Naive B cell (primary cell): ENCODE measurements around the gene NIPAL3. TPM values are rescaled to one million over a fixed set of nuclear protein-coding genes. Genes with fewer than 3 reads are reported as not detected.

Experiments
- ATAC-seq, 2 donors: fragments of 150-1000 bp; cut with Tn5 transposase; 2 replicates each; pipeline ENCODE4 v1.10.0; 2021; ENCODE audit warnings: low read depth in 2 of 2, mild to moderate bottlenecking in 2 of 2, moderate library complexity in 2 of 2
- DNase-seq: peaks from one replicate; pipeline ENCODE4 v3.0.0; 2022
- H3K27ac Mint-ChIP-seq, 6 donors: one replicate each; pipeline ENCODE4 v1.8.0; 2020 to 2022; ENCODE audit warnings: mild to moderate bottlenecking in 6 of 6, mixed read lengths in 6 of 6, moderate library complexity in 5 of 6, inconsistent platforms in 2 of 6
- H3K27me3 Mint-ChIP-seq, 3 donors: one replicate each; pipeline ENCODE4 v1.8.0; 2021 to 2022; ENCODE audit warnings: mixed read lengths in 3 of 3, mild to moderate bottlenecking in 1 of 3
- H3K36me3 Mint-ChIP-seq, 2 donors: one replicate each; pipeline ENCODE4 v1.8.0; 2020 to 2022; ENCODE audit warnings: mixed read lengths in 2 of 2, inconsistent platforms in 1 of 2, mild to moderate bottlenecking in 1 of 2
- H3K4me1 Mint-ChIP-seq, 3 donors: one replicate each; pipeline ENCODE4 v1.8.0; 2020 to 2022; ENCODE audit warnings: mixed read lengths in 3 of 3, inconsistent platforms in 1 of 3, mild to moderate bottlenecking in 1 of 3, moderate library complexity in 1 of 3
- H3K4me3 Mint-ChIP-seq, 8 donors: one replicate each; pipeline ENCODE4 v1.8.0; 2020 to 2022; ENCODE audit warnings: mild to moderate bottlenecking in 8 of 8, mixed read lengths in 8 of 8, moderate library complexity in 8 of 8, inconsistent platforms in 2 of 8
- H3K9me3 Mint-ChIP-seq, 7 donors: one replicate each; pipeline ENCODE4 v1.8.0; 2020 to 2022; ENCODE audit warnings: mixed read lengths in 7 of 7, mild to moderate bottlenecking in 5 of 7, inconsistent platforms in 2 of 7, moderate library complexity in 1 of 7
- polyA plus RNA-seq, 6 donors: library from polyadenylated mRNA; unstranded; fragments of 300-500 nt; fragmentation: Illumina TruSeq; gene quantifications; one replicate each; pipeline ENCODE4 v1.2.3, GENCODE V29; 2021; ENCODE audit warnings: low read depth in 6 of 6

Gene NIPAL3
- polyA plus RNA-seq, 6 donors from 2014 or later: 18.3 to 39.8 (median 26.4) TPM

- H3K27ac Mint-ChIP-seq: peak overlapping the region in 2 of 6 donors; percentile 69 to 90
- DNase-seq (no peak), ATAC-seq (no peak)
- peaks cover 6 to 21% of the 10 kb centered on the region in 2 donors for H3K36me3 Mint-ChIP-seq
- peak overlapping the region in 3 of 8 donors; percentile 49 to 99 (median 94) for H3K4me3 Mint-ChIP-seq
- peaks cover 35 to 63% (median 56%) of the 10 kb centered on the region in 3 donors for H3K4me1 Mint-ChIP-seq
- H3K9me3 Mint-ChIP-seq: no peaks in the 10 kb centered on the region
- no peaks in the 10 kb centered on the region for H3K27me3 Mint-ChIP-seq
These were observed 2.1 kb downstream of the NIPAL3 start for GRCh38 chr1:24417681-24418080.

- Mint-ChIP-seq H3K36me3 (peaks cover 17 to 27% of the 10 kb centered on the region in 2 donors), H3K27me3 (no peaks in the 10 kb centered on the region), H3K4me1 (peaks cover 34 to 56% (median 43%) of the 10 kb centered on the region in 3 donors), H3K9me3 (no peaks in the 10 kb centered on the region), H3K4me3 (peak overlapping the region in 1 of 8 donors; percentile 29), H3K27ac (peak overlapping the region in 1 of 6 donors; percentile 76)
- no peak for DNase-seq
- ATAC-seq: no peak
These were observed 3.5 kb downstream of the NIPAL3 start for GRCh38 chr1:24418898-24419628.

GRCh38 chr1:24420547-24420946 lies 4.9 kb downstream of the NIPAL3 start:
- DNase-seq: no peak
- Mint-ChIP-seq H3K4me3 (no peak overlapping the region), H3K36me3 (peaks cover 20 to 30% of the 10 kb centered on the region in 2 donors), H3K4me1 (peaks cover 28 to 51% (median 32%) of the 10 kb centered on the region in 3 donors), H3K27me3 (no peaks in the 10 kb centered on the region), H3K27ac (no peak overlapping the region), H3K9me3 (no peaks in the 10 kb centered on the region)
- ATAC-seq: no peak

GRCh38 chr1:24421502-24421901 lies 5.9 kb downstream of the NIPAL3 start:
- Mint-ChIP-seq H3K9me3 (no peaks in the 10 kb centered on the region), H3K27me3 (no peaks in the 10 kb centered on the region), H3K4me1 (peaks cover 20 to 53% (median 26%) of the 10 kb centered on the region in 3 donors), H3K4me3 (no peak overlapping the region), H3K36me3 (peaks cover 20 to 30% of the 10 kb centered on the region in 2 donors), H3K27ac (no peak overlapping the region)
- no peak for DNase-seq
- no peak for ATAC-seq

- H3K9me3 Mint-ChIP-seq: no peaks in the 10 kb centered on the region
- ATAC-seq: no peak
- H3K4me3 Mint-ChIP-seq: peak overlapping the region in 1 of 8 donors; percentile 2
- DNase-seq: no peak
- no peak overlapping the region for H3K27ac Mint-ChIP-seq
- H3K4me1 Mint-ChIP-seq: peaks cover 10 to 45% (median 21%) of the 10 kb centered on the region in 3 donors
- peaks cover 20 to 24% of the 10 kb centered on the region in 2 donors for H3K36me3 Mint-ChIP-seq
- H3K27me3 Mint-ChIP-seq: no peaks in the 10 kb centered on the region
These were observed 8.6 kb downstream of the NIPAL3 start for GRCh38 chr1:24424207-24424606.

- H3K9me3 Mint-ChIP-seq: no peaks in the 10 kb centered on the region
- H3K27ac Mint-ChIP-seq: no peak overlapping the region
- H3K4me3 Mint-ChIP-seq: no peak overlapping the region
- peaks cover 20% of the 10 kb centered on the region in 2 donors for H3K36me3 Mint-ChIP-seq
- no peaks in the 10 kb centered on the region for H3K27me3 Mint-ChIP-seq
- no peak for ATAC-seq
- peaks cover 10 to 41% (median 21%) of the 10 kb centered on the region in 3 donors for H3K4me1 Mint-ChIP-seq
- no peak for DNase-seq
These were observed 9.4 kb downstream of the NIPAL3 start for GRCh38 chr1:24424990-24425389.

GRCh38 chr1:24425441-24425840 lies 9.8 kb downstream of the NIPAL3 start:
- no peak overlapping the region for H3K4me3 Mint-ChIP-seq

GRCh38 chr1:24425922-24426321 lies 10.3 kb downstream of the NIPAL3 start:
- peaks cover 10 to 41% (median 21%) of the 10 kb centered on the region in 3 donors for H3K4me1 Mint-ChIP-seq
- H3K9me3 Mint-ChIP-seq: no peaks in the 10 kb centered on the region
- ATAC-seq (no peak), DNase-seq (no peak)
- H3K27ac Mint-ChIP-seq: no peak overlapping the region
- no peaks in the 10 kb centered on the region for H3K27me3 Mint-ChIP-seq
- H3K4me3 Mint-ChIP-seq: no peak overlapping the region
- peaks cover 20% of the 10 kb centered on the region in 2 donors for H3K36me3 Mint-ChIP-seq

More at GRCh38 chr1:24425441-24425840, 9.8 kb downstream of the NIPAL3 start:
- Mint-ChIP-seq H3K27ac (peak overlapping the region in 1 of 6 donors; percentile 35), H3K36me3 (peaks cover 20% of the 10 kb centered on the region in 2 donors), H3K27me3 (no peaks in the 10 kb centered on the region), H3K4me1 (peaks cover 10 to 41% (median 21%) of the 10 kb centered on the region in 3 donors), H3K9me3 (no peaks in the 10 kb centered on the region)
- ATAC-seq (no peak), DNase-seq (no peak)

GRCh38 chr1:24426744-24427544 lies 11.3 kb downstream of the NIPAL3 start:
- ATAC-seq (no peak), DNase-seq (no peak)
- peaks cover 13 to 39% (median 21%) of the 10 kb centered on the region in 3 donors for H3K4me1 Mint-ChIP-seq
- H3K9me3 Mint-ChIP-seq: no peaks in the 10 kb centered on the region
- peaks cover 15 to 20% of the 10 kb centered on the region in 2 donors for H3K36me3 Mint-ChIP-seq
- no peaks in the 10 kb centered on the region for H3K27me3 Mint-ChIP-seq
- no peak overlapping the region for H3K4me3 Mint-ChIP-seq
- H3K27ac Mint-ChIP-seq: no peak overlapping the region

GRCh38 chr1:24427545-24427862 lies 11.9 kb downstream of the NIPAL3 start:
- Mint-ChIP-seq H3K4me1 (peaks cover 13 to 33% (median 21%) of the 10 kb centered on the region in 3 donors), H3K27ac (no peak overlapping the region), H3K36me3 (peaks cover 9 to 16% of the 10 kb centered on the region in 2 donors), H3K9me3 (no peaks in the 10 kb centered on the region), H3K27me3 (no peaks in the 10 kb centered on the region), H3K4me3 (no peak overlapping the region)
- DNase-seq (no peak), ATAC-seq (no peak)

- Mint-ChIP-seq H3K27me3 (no peaks in the 10 kb centered on the region), H3K9me3 (no peaks in the 10 kb centered on the region)
These were observed 20.3 kb downstream of the NIPAL3 start for GRCh38 chr1:24435782-24436365.

GRCh38 chr1:24437631-24438396 lies 22.2 kb downstream of the NIPAL3 start:
- Mint-ChIP-seq H3K36me3 (peaks cover 22 to 25% of the 10 kb centered on the region in 2 donors), H3K4me3 (no peak overlapping the region), H3K27ac (peak overlapping the region in 2 of 6 donors; percentile 48 to 56), H3K9me3 (no peaks in the 10 kb centered on the region), H3K27me3 (no peaks in the 10 kb centered on the region), H3K4me1 (peaks cover 0 to 6% (median 5%) of the 10 kb centered on the region in 3 donors)
- ATAC-seq (no peak), DNase-seq (no peak)

More at GRCh38 chr1:24435782-24436365, 20.3 kb downstream of the NIPAL3 start:
- DNase-seq (no peak), ATAC-seq (no peak)
- Mint-ChIP-seq H3K36me3 (peaks cover 15 to 19% of the 10 kb centered on the region in 2 donors), H3K4me1 (peaks cover 0 to 5% (median 3%) of the 10 kb centered on the region in 3 donors), H3K27ac (peak overlapping the region in 1 of 6 donors; percentile 2), H3K4me3 (no peak overlapping the region)
